ENCODE results near the gene ARL14EP.

The ARL14EP gene

DNA sequence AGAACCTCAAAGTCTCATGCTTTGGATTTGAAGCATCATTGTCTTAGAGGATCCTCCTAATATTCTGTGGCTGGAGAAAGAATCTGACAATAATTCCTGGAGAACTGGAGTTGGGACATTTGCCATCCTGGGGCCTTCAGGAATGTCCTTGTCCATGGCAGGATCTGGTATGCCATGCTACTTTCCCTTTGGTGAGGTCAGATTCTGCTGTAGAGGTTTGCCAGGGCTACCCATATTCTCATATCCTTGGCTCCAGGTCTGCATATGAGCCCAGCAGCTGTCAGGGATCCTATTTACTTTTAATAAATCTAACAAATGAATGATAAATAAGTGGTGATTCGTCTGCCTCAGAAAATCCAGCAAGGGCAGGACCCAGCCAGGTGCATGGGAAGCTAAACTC, 35.0 kb downstream of the ARL14EP start:
- no peak overlapping the region for H3K4me3 ChIP-seq (ENCODE audit: low read depth, low read length)
- TF ChIP-seq, protein P1, sequence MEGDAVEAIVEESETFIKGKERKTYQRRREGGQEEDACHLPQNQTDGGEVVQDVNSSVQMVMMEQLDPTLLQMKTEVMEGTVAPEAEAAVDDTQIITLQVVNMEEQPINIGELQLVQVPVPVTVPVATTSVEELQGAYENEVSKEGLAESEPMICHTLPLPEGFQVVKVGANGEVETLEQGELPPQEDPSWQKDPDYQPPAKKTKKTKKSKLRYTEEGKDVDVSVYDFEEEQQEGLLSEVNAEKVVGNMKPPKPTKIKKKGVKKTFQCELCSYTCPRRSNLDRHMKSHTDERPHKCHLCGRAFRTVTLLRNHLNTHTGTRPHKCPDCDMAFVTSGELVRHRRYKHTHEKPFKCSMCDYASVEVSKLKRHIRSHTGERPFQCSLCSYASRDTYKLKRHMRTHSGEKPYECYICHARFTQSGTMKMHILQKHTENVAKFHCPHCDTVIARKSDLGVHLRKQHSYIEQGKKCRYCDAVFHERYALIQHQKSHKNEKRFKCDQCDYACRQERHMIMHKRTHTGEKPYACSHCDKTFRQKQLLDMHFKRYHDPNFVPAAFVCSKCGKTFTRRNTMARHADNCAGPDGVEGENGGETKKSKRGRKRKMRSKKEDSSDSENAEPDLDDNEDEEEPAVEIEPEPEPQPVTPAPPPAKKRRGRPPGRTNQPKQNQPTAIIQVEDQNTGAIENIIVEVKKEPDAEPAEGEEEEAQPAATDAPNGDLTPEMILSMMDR (IDR thresholded peaks at IDR 0.05; ENCODE audit: low read depth, low read length): no peak

DNA sequence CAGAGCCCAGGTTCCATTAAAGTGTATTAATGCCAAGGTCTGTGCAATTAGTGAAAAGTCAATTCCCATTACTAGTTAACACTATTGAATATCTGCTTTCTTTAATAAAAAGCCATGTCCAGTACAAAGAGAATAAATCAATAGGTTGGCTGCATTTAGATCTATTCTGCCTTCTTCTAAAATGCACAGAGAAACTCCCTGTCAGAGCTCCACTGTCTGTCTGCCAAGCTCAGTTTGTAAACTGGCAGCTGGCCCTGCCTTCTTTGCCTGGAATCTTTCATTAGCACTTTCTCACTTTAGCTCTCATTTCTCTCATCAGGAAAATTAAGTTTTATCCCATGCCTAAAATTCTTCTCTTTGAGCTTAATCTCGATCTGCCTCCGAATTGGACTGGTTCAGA, 35.6 kb downstream of the ARL14EP start:
- H3K4me3 ChIP-seq (ENCODE audit: low read depth, low read length): no peak overlapping the region
- TF ChIP-seq, protein P1 (IDR thresholded peaks at IDR 0.05; ENCODE audit: low read depth, low read length): no peak

DNA sequence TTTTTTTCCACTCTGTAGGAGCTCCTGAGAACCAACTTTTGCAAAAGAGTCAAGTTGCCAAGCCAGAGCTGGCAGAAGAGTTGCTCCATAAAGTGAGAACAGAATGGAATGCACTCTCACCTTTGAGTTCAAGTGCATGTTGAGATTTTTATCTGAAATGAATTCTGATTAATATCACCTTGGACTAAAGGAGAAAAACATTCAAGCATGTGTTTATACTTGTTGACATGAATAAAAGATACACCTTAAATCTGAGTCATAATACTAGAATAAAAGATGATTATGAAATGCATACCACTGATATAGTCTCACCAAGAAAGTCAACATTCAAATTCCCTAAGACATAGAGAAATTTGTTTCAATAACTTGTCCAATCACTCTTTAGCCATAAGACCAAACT, 37.8 kb downstream of the ARL14EP start:
- H3K4me3 ChIP-seq (ENCODE audit: low read depth, low read length): no peak overlapping the region
- TF ChIP-seq, protein P1 (IDR thresholded peaks at IDR 0.05; ENCODE audit: low read depth, low read length): no peak

- no peak overlapping the region for H3K4me3 ChIP-seq (ENCODE audit: low read depth, low read length)
- TF ChIP-seq, protein P1 (IDR thresholded peaks at IDR 0.05; ENCODE audit: low read depth, low read length): no peak
Measured at GRCh38 chr11:30364139-30364836, 41.4 kb downstream of the ARL14EP start.

GRCh38 chr11:30364837-30365482, 42.1 kb downstream of the ARL14EP start:
- TF ChIP-seq, protein P1 (IDR thresholded peaks at IDR 0.05; ENCODE audit: low read depth, low read length): no peak
- H3K4me3 ChIP-seq (ENCODE audit: low read depth, low read length): no peak overlapping the region

GRCh38 chr11:30365793-30366517, 43.1 kb downstream of the ARL14EP start:
- no peak overlapping the region for H3K4me3 ChIP-seq (ENCODE audit: low read depth, low read length)
- TF ChIP-seq, protein P1 (IDR thresholded peaks at IDR 0.05; ENCODE audit: low read depth, low read length): no peak

DNA sequence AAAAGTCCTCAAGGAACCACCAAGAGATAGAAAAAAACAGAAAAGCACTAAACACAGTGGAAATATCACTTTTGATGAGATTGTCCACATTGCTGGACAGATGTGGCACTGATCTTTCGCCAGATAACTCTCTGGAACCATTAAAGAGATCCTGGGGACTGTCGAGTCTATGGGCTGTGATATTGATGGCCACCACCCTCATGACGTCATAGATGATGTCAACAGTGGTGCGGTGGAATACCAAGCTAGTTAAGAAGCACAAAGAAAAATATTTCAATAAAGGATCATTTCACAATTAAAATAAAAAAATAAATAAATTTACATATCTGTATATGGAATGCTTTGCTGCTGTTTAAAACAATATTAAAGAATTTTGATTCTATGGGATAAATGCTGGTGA, 45.5 kb downstream of the ARL14EP start:
- TF ChIP-seq, protein P1 (IDR thresholded peaks at IDR 0.05; ENCODE audit: low read depth, low read length): no peak
- H3K4me3 ChIP-seq (ENCODE audit: low read depth, low read length): no peak overlapping the region
